Kidney (tissue), 14 donors: ENCODE measurements around the gene GATA3. TPM values are rescaled to one million over a fixed set of nuclear protein-coding genes. Genes with fewer than 3 reads are reported as not detected.

Experiments
- DNase-seq, 5 donors: peaks; one replicate each; pipeline ENCODE4 v3.0.0-alpha.2; 2013 to 2020
- FAIRE-seq: peaks from 2 replicates; lab custom pipeline; 2012; peaks lifted over from hg19 to GRCh38; lab: Jason Lieb, UNC
- H3K27ac ChIP-seq, 2 donors: one replicate each; pipeline ENCODE4 v1.7.0; 2013; ENCODE audit warnings: low read depth in 2 of 2, low read length in 2 of 2, inconsistent platforms in 1 of 2
- H3K27me3 ChIP-seq: one replicate; pipeline ENCODE4 v1.7.1; 2013; ENCODE audit warnings: low read length, inconsistent platforms; ENCODE audit not compliant: control insufficient read depth, insufficient read depth
- H3K36me3 ChIP-seq, 3 donors: one replicate each; pipeline versions ENCODE4 v1.7.0 to v1.7.1; 2013; ENCODE audit warnings: low read length in 3 of 3, control low read depth in 1 of 3, inconsistent platforms in 1 of 3; ENCODE audit not compliant: insufficient read depth in 3 of 3, control insufficient read depth in 2 of 3
- H3K4me1 ChIP-seq, 3 donors: one replicate each; pipeline versions ENCODE4 v1.7.0 to v1.7.1; 2013; ENCODE audit warnings: low read length in 3 of 3, inconsistent platforms in 1 of 3, low read depth in 1 of 3; ENCODE audit not compliant: control insufficient read depth in 2 of 3, insufficient read depth in 2 of 3
- H3K4me3 ChIP-seq, 3 donors: one replicate each; pipeline versions ENCODE4 v1.7.0 to v1.8.1; 2013; ENCODE audit warnings: low read length in 3 of 3, control low read depth in 1 of 3, inconsistent platforms in 1 of 3
- H3K9ac ChIP-seq, 3 donors: one replicate each; pipeline versions ENCODE4 v1.7.0 to v1.7.1; 2013; ENCODE audit warnings: low read length in 3 of 3, control low read depth in 1 of 3, inconsistent platforms in 1 of 3
- H3K9me3 ChIP-seq, 3 donors: one replicate each; pipeline versions ENCODE4 v1.7.0 to v1.7.1; 2013; ENCODE audit warnings: low read length in 3 of 3, control low read depth in 1 of 3, inconsistent platforms in 1 of 3; ENCODE audit not compliant: control insufficient read depth in 2 of 3, insufficient read depth in 1 of 3
- intact Hi-C: fragments of 100-400 bp; cut with DNase I; formaldehyde crosslinking; loops from one replicate; pipeline ENCODE4 v1.11.1; 2022
- polyA plus RNA-seq: library from polyadenylated mRNA; stranded (reverse); fragments of 350-450 nt; fragmentation: Illumina TruSeq; extraction: RNeasy Lipid Tissue Mini Kit (QIAGEN cat#74804); gene quantifications from one replicate; pipeline ENCODE4 v1.2.3, GENCODE V29; 2014; ENCODE audit warnings: low read depth, low replicate concordance; ENCODE audit not compliant: insufficient read depth
- total RNA-seq: library from RNA; stranded (reverse); fragmentation: NEBNext Ultra II Directional; extraction: Animal tissue kit (Norgen Biotek cat#: 25700); gene quantifications from one replicate; pipeline ENCODE4 v1.2.1, GENCODE V29; 2021
- TF ChIP-seq, protein P1 (sequence below): IDR thresholded peaks from 3 replicates; pipeline ENCODE4 v1.5.1; 2012; ENCODE audit warnings: mild to moderate bottlenecking, moderate library complexity, borderline replicate concordance; ENCODE audit not compliant: insufficient read depth; ENCODE audit errors: extremely low read depth
- donor health status: control.
- donor health status: control.
- donor health status: control.
- donor health status: control.
- donor health status: control.
- donor health status: DM: yes; HTN: yes; CAD: no.
- donor health status: Normal renal cell carcinoma (clear cell type).

GATA3 gene
- total and polyA plus RNA-seq, 2 donors from 2014 or later, result 23.5 to 45.9 TPM

DNA sequence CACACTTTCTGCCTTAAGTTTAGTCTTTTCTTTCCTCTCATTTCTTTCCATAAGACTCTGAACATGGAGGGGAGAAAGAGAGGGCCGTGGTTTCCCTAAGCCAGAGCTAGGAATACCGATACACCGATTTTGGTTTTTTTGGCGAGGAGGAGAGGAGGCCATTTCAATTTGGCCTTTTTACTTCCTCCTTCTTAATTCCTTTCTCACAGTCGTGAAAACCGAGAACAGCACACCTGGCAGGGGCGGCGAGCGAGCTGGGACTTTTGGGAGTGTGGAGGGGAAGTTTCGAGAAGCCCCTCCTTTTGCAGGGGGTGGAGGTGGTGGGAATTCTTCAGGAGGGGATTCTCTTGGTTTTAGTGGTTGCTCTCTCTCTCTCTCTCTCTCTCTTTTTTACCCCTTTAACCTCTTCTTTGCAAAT lies 6.2 kb downstream of the GATA3 start:
- Histone ChIP-seq H3K27ac (peak overlapping the region; percentile 9 to 55), H3K27me3 (peaks cover 22% of the 10 kb centered on the region), H3K4me1 (peaks cover 0 to 3% (median 0%) of the 10 kb centered on the region in 3 donors), H3K36me3 (no peaks in the 10 kb centered on the region), H3K9me3 (no peaks in the 10 kb centered on the region), H3K9ac (peak overlapping the region in 1 of 3 donors; percentile 56), H3K4me3 (peak overlapping the region; percentile 66 to 71 (median 67))
- no peak for DNase-seq
- FAIRE-seq, result no peak
- TF ChIP-seq, protein P1, sequence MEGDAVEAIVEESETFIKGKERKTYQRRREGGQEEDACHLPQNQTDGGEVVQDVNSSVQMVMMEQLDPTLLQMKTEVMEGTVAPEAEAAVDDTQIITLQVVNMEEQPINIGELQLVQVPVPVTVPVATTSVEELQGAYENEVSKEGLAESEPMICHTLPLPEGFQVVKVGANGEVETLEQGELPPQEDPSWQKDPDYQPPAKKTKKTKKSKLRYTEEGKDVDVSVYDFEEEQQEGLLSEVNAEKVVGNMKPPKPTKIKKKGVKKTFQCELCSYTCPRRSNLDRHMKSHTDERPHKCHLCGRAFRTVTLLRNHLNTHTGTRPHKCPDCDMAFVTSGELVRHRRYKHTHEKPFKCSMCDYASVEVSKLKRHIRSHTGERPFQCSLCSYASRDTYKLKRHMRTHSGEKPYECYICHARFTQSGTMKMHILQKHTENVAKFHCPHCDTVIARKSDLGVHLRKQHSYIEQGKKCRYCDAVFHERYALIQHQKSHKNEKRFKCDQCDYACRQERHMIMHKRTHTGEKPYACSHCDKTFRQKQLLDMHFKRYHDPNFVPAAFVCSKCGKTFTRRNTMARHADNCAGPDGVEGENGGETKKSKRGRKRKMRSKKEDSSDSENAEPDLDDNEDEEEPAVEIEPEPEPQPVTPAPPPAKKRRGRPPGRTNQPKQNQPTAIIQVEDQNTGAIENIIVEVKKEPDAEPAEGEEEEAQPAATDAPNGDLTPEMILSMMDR, result no peak
- intact Hi-C loops, result no loop called here

DNA sequence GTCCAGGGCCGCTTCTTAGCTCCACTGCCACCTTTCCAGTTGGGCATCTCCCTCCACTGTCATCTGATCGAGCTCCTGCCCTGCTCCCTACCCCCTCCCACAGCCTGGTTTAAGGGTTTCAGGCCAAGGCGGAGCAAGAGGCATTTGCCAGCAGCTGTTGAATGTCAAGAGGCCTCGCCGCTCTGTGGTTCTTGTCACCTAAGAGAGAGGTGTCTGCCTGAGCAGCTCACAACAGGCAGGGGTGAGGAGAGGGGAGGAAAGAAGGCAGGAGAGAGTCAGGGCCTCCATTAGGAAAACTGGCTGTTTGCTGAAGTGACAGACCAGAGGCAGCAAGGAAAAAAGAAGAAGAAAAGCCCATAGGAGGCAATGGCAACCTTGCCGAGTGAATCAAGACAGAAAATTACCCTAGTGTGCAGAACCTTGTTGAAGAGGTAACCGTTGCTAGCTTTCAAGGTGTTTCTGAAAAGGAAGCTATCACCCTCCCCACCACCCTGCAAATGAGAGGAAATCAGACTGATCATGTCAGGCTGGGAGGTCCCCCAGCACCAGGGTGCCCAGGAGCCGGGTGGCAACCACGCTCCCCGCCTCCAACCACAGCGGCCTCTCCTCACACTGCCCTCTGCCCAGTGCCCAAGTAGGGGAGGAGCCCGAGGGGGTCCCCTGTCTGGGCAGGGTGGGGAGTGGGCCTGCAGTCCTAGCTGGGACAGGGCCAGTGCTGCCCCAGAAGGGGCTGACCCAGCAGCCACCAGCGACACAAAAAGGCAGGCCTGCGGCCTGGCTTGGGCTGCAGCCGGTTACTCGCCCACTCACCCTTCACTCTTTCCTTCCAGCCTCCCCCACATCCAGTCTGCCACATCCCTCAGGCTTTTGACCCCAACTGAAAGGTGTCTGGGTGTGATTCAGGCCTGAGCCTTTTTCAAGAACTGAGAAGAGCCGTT lies 7.1 kb downstream of the GATA3 start:
- FAIRE-seq, result no peak
- H3K9ac ChIP-seq, result peak overlapping the region in 1 of 3 donors; percentile 56

DNA sequence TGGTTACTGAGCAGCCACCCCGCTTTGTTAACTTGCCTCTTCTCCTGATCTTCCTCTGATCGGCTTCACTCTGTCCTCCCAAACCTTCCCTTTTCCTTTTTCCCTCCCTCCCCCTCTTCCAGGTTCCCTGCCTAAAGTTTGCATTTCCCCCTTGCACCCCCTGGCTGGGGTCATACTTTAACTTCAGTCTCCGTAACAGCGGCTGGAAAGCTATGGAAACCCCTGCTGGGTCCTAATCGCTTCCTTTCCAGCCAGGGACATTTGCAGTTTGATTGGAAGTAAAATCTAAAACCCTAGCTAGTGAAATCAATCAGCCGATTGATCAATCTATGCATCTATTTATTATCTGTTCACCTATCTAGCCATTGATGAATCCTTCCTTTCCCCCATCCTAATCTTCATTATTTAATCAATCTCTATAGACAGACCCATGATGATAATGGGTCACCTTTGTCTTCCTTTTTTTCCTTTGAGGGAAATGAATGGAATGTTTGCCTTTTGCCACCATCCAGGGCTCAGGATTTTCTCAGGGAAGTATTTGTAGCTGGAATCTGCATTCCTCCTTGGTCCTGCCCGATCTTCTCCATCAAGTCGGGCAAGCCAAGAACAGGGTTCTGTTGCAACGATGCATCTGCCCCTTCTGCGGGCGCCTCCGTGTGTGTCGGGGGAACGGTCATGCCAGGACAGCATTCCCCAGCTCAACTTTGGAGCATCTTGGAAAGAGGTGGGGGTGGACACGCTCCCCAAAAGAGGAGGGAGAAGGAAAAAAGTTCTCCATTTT lies 8.8 kb downstream of the GATA3 start:
- FAIRE-seq (no peak), DNase-seq (no peak)
- intact Hi-C loops, result no loop called here
- H3K36me3 ChIP-seq, result no peaks in the 10 kb centered on the region
- TF ChIP-seq, protein P1, result no peak
- H3K4me3 ChIP-seq, result peak overlapping the region in 2 of 3 donors; percentile 36 to 38
- peak overlapping the region in 2 of 3 donors; percentile 23 to 71 for H3K9ac ChIP-seq
- H3K4me1 ChIP-seq, result peaks cover 0 to 3% (median 0%) of the 10 kb centered on the region in 3 donors
- peaks cover 17% of the 10 kb centered on the region for H3K27me3 ChIP-seq
- peak overlapping the region in 1 of 2 donors; percentile 14 for H3K27ac ChIP-seq
- no peaks in the 10 kb centered on the region for H3K9me3 ChIP-seq

More for the DNA sequence above, 7.1 kb downstream of the GATA3 start:
- H3K27ac ChIP-seq, result peak overlapping the region; percentile 51 to 55
- intact Hi-C loops, result no loop called here
- no peaks in the 10 kb centered on the region for H3K9me3 ChIP-seq
- H3K4me1 ChIP-seq, result peaks cover 0 to 3% (median 0%) of the 10 kb centered on the region in 3 donors
- TF ChIP-seq, protein P1, result no peak
- H3K27me3 ChIP-seq, result peaks cover 20% of the 10 kb centered on the region
- peak overlapping the region; percentile 66 to 71 (median 67) for H3K4me3 ChIP-seq
- peak in 4 of 5 donors; percentile 60 to 65 (median 62) for DNase-seq
- no peaks in the 10 kb centered on the region for H3K36me3 ChIP-seq
